ENCODE results near the gene HES5. TPM values are rescaled to one million over a fixed set of nuclear protein-coding genes. Genes with fewer than 3 reads are reported as not detected.

Gene HES5
- total RNA-seq, 4 donors from 2014 or later = not detected

DNA sequence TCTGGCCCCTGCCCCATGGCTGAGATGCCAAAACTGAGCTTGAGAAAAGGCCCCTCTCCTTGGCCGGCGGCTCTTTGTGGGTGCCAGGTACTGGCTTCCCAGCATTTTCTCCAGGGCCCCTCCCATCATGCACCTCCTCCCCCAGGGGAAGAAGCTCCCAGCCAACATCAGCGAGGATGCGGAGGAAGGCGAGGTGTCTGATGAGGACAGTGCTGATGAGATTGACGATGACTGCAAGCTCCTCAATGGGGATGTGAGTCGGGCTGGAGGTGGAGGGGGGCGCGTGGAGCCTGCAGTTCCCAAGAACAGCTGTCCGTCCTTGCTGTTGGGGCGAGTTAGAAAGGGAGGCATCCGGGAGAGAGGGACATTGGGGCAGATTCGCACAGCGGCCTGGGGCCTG is 40.4 kb downstream of the HES5 start:
- no peak for TF ChIP-seq EP300 (IDR thresholded peaks at IDR 0.05)
- TF ChIP-seq POLR2A (IDR thresholded peaks at IDR 0.05) = no peak
- TF ChIP-seq, protein P1, sequence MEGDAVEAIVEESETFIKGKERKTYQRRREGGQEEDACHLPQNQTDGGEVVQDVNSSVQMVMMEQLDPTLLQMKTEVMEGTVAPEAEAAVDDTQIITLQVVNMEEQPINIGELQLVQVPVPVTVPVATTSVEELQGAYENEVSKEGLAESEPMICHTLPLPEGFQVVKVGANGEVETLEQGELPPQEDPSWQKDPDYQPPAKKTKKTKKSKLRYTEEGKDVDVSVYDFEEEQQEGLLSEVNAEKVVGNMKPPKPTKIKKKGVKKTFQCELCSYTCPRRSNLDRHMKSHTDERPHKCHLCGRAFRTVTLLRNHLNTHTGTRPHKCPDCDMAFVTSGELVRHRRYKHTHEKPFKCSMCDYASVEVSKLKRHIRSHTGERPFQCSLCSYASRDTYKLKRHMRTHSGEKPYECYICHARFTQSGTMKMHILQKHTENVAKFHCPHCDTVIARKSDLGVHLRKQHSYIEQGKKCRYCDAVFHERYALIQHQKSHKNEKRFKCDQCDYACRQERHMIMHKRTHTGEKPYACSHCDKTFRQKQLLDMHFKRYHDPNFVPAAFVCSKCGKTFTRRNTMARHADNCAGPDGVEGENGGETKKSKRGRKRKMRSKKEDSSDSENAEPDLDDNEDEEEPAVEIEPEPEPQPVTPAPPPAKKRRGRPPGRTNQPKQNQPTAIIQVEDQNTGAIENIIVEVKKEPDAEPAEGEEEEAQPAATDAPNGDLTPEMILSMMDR (IDR thresholded peaks at IDR 0.05) = no peak
- TF ChIP-seq POLR2AphosphoS5 (IDR thresholded peaks at IDR 0.05) = no peak
- H3K4me1 ChIP-seq = no peaks in the 10 kb centered on the region
- no peak for ATAC-seq
- no peak overlapping the region for H3K4me3 ChIP-seq
- H3K36me3 ChIP-seq = no peaks in the 10 kb centered on the region
- H3K27ac ChIP-seq = no peak overlapping the region
- peaks cover 0 to 17% (median 0%) of the 10 kb centered on the region in 3 donors for H3K9me3 ChIP-seq
- WGBS, 2 donors (ENCODE audit: low coverage in 1 of 2) = 92% methylated on average over 5 of the region's 14 CpGs; no CpG with 5 or more reads in 1 of the 2 donors
- peaks cover 27% of the 10 kb centered on the region for H3K27me3 ChIP-seq

GRCh38 chr1:2488688-2489087 is 41.4 kb downstream of the HES5 start:
- Histone ChIP-seq H3K9me3 (peaks cover 0 to 17% (median 0%) of the 10 kb centered on the region in 3 donors), H3K4me1 (no peaks in the 10 kb centered on the region), H3K36me3 (no peaks in the 10 kb centered on the region), H3K27me3 (peaks cover 27% of the 10 kb centered on the region), H3K27ac (no peak overlapping the region), H3K4me3 (no peak overlapping the region)
- TF ChIP-seq POLR2A (IDR thresholded peaks at IDR 0.05) = no peak
- no peak for TF ChIP-seq POLR2AphosphoS5 (IDR thresholded peaks at IDR 0.05)
- no peak for TF ChIP-seq EP300 (IDR thresholded peaks at IDR 0.05)
- TF ChIP-seq, protein P1 (IDR thresholded peaks at IDR 0.05) = no peak
- no peak for ATAC-seq
- WGBS, 2 donors (ENCODE audit: low coverage in 1 of 2) = 73 to 100% methylated on average over 1 to 2 of the region's 2 CpGs

DNA sequence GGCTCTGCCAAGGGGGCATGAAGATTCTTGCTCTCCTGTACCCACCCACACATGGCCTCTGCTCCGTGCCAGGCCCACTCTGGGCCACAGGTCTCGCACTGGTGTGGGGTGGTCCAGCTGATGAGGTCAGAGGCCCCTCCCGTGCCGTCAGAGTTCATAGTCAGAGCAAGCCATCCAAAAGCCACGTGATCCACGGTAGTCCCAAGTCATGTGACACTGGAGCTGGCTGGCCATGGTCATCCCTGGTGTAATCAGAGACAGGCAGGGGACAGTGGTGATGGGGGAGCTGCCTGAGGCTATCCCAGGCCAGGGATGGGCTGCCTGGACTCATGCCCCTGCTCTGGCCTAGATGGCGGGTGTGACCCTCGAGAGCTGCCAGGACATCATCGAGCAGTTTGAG is 43.5 kb downstream of the HES5 start:
- Histone ChIP-seq H3K27me3 (peaks cover 12% of the 10 kb centered on the region), H3K36me3 (no peaks in the 10 kb centered on the region), H3K27ac (no peak overlapping the region), H3K4me1 (no peaks in the 10 kb centered on the region), H3K9me3 (peaks cover 0 to 17% (median 0%) of the 10 kb centered on the region in 3 donors), H3K4me3 (no peak overlapping the region)
- WGBS, 2 donors (ENCODE audit: low coverage in 1 of 2) = no CpG with 5 or more reads among the region's 9 CpGs
- TF ChIP-seq POLR2A (IDR thresholded peaks at IDR 0.05) (no peak), EP300 (IDR thresholded peaks at IDR 0.05) (no peak), POLR2AphosphoS5 (IDR thresholded peaks at IDR 0.05) (no peak)
- TF ChIP-seq, protein P1 (IDR thresholded peaks at IDR 0.05) = no peak
- ATAC-seq = no peak

- Histone ChIP-seq H3K4me3 (no peak overlapping the region), H3K27me3 (peaks cover 7% of the 10 kb centered on the region), H3K4me1 (no peaks in the 10 kb centered on the region), H3K27ac (no peak overlapping the region), H3K9me3 (peaks cover 0 to 17% (median 0%) of the 10 kb centered on the region in 3 donors), H3K36me3 (no peaks in the 10 kb centered on the region)
- TF ChIP-seq POLR2A (IDR thresholded peaks at IDR 0.05) (no peak), EP300 (IDR thresholded peaks at IDR 0.05) (no peak), POLR2AphosphoS5 (IDR thresholded peaks at IDR 0.05) (no peak)
- TF ChIP-seq, protein P1 (IDR thresholded peaks at IDR 0.05) = no peak
- no CpG with 5 or more reads among the region's 4 CpGs for WGBS, 2 donors (ENCODE audit: low coverage in 1 of 2)
- no peak for ATAC-seq
These were observed 44.0 kb downstream of the HES5 start for GRCh38 chr1:2486041-2486440.

DNA sequence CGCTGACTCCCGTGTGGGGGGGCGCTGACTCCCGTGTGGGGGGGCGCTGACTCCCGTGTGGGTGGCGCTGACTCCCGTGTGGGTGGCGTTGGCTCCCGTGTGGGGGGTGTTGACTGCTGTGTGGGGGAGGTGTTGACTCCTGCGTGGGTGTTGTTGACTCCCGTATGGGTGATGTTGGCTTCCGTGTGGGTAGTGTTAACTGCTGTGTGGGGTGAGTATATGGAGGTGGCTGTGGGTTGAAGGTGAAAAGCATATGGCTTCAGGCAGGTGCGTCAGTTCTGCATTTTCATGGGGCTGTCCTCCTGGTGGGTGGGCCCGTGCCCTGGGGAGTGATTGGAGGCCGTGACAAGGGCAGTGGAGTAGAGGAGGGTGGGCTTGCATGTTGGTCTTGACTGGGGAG is 46.1 kb downstream of the HES5 start:
- no peaks in the 10 kb centered on the region for H3K27me3 ChIP-seq
- WGBS, 2 donors (ENCODE audit: low coverage in 1 of 2) = no CpG with 5 or more reads among the region's 16 CpGs
- no peak overlapping the region for H3K27ac ChIP-seq
- H3K4me1 ChIP-seq = no peaks in the 10 kb centered on the region
- H3K4me3 ChIP-seq = no peak overlapping the region
- no peak for ATAC-seq
- TF ChIP-seq, protein P1 (IDR thresholded peaks at IDR 0.05) = no peak
- no peak for TF ChIP-seq POLR2A (IDR thresholded peaks at IDR 0.05)
- no peak for TF ChIP-seq EP300 (IDR thresholded peaks at IDR 0.05)
- no peak for TF ChIP-seq POLR2AphosphoS5 (IDR thresholded peaks at IDR 0.05)
- peaks cover 0 to 12% (median 0%) of the 10 kb centered on the region in 3 donors for H3K9me3 ChIP-seq
- no peaks in the 10 kb centered on the region for H3K36me3 ChIP-seq

Measured in gastroesophageal sphincter (tissue), 4 donors.